ENCODE measurements around the gene FASTKD3.
"Not testable (repeated sequence)": the region's sequence is repeated elsewhere in the genome, so short reads cannot be mapped to it uniquely, and the experiment has no call there.

The FASTKD3 gene, protein sequence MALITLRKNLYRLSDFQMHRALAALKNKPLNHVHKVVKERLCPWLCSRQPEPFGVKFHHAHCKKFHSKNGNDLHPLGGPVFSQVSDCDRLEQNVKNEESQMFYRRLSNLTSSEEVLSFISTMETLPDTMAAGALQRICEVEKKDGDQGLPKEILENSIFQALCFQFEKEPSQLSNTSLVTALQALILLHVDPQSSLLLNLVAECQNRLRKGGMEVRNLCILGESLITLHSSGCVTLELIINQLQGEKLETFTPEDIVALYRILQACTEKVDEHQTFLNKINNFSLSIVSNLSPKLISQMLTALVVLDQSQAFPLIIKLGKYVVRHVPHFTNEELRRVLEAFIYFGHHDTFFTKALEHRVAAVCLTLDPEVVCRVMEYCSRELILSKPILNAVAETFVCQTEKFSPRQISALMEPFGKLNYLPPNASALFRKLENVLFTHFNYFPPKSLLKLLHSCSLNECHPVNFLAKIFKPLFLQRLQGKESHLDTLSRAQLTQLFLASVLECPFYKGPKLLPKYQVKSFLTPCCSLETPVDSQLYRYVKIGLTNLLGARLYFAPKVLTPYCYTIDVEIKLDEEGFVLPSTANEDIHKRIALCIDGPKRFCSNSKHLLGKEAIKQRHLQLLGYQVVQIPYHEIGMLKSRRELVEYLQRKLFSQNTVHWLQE

DNA sequence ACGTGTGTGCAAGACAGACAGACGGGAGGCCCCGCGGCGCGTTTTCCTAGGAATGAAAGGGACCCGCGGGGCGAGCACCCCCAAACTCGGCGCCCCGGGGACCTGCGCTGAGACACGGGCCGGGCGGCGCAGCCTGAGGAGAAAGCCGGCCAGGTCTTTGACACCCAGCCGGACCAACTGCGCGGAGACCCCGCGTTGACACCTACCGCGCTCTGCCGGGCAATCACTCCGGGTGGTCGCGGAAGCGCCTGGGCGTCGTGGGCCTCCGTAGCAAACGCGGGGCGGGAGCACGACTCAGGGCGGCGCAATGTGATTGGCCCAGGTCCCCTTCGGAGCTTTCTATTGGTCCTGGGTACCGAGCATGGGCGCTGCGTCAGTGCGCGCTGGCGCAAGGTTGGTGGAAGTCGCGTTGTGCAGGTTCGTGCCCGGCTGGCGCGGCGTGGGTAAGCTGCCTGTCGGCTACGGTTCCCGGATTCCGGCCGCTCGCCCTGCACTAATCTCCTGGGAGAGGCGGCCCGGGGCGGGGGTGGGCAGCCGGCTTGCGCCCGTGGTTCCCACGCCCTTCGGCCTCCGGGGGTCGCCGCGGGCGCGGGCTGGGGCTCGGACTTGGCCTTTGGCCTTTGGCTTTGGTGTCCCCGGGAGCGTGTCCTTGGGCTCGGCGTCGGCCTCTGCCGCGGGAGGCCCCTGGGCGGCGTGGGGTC lies at the start of gene FASTKD3, which contains the start of gene MTRR:
Gene FASTKD3 (minus strand): TSS at position 259 of the 701 bp plus-strand sequence. CDS start 948 bp downstream, outside the sequence.
Gene MTRR (plus strand): TSS at position 376 of the 701 bp plus-strand sequence. CDS start 1,647 bp downstream, outside the sequence.
- peak; percentile 81 to 83 for DNase-seq (ENCODE audit: low read depth in 2 of 2)

DNA sequence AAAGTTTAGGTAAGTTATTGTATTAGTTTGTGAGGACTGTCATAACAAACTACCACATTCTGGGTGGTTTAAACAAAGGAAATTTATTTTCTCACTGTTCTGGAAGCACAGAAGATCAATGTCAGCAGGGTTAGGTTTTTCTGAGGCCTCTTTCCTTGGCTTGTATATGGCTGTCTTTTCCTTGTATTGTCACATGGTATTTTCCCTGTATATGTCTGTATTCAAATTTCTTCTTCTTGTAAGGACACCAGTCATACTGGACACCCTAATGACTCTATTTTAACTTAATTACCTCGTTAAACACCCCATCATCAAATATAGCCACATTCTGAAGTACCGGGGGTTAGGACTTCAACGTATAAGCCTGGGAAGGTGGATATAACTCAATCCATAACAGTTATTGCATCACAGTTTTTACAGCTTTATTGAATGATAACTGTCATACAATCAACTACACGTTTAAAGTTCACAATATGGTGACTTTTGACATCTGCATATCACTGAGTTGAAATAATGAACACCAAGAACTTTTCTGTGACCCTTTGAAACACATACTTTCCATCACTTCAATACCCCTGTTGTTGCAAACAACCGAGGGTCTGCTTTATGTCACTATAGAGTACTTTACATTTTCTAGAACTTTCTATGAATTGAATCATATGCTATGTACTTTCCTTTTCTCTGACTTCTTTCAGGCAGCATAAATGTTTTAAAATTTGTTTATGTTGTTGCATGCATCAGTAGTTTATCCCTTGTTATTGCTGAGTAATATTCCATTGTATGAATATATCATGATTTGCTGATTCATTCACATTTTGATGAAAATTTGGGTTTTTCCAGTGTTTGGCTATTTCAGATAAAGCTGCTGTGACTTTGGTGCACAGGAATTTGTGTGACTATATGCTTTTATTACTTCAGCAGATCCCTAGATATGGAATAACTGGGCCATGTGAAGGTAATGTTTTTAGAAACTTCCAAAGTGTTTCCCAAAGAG lies 48.6 kb upstream of the FASTKD3 start:
- DNase-seq (ENCODE audit: low read depth in 2 of 2): no peak

DNA sequence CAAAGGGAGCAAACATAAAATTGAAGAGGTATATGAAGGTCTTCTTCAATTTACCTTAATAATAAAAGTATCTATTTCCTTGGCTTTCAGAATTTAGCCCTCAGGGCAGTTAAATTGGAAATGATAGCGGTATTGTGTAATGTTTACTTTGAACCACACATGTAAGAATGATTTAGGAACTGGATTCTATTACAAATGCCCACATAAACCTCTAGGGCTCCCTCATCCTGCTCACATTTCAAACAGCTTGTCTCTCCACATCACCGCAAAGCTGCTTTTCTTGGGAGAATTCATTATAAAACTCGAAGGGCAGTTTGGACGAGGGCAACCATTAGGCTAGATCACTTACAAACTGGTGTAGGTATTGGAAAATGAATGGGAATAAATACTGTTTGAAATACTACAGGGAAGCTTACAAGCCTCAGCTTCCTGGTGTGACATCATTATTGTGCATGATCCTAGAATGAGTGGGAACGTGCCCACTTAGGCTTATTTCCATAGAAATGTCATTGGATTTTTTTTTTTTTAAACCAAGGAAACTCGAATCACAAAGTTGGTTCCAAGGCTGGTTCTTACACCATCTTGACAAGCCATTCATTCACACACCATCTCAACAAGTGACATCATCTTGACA lies 47.5 kb upstream of the FASTKD3 start:
- DNase-seq (ENCODE audit: low read depth in 2 of 2): no peak

DNA sequence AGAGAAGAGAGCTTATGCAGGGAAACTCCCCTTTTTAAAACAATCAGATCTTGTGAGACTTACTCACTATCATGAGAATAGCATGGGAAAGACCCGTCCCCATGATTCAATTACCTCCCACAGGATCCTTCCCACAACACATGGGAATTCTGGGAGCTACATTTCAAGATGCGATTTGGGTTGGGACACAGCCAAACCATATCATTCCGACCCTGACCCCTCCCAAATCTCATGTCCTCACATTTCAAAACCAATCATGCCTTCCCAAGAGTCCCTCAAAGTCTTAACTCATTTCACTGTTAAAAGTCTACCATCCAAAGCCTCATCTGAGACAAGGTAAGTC lies 42.6 kb upstream of the FASTKD3 start:
- DNase-seq (ENCODE audit: low read depth in 2 of 2): not testable (repeated sequence)

DNA sequence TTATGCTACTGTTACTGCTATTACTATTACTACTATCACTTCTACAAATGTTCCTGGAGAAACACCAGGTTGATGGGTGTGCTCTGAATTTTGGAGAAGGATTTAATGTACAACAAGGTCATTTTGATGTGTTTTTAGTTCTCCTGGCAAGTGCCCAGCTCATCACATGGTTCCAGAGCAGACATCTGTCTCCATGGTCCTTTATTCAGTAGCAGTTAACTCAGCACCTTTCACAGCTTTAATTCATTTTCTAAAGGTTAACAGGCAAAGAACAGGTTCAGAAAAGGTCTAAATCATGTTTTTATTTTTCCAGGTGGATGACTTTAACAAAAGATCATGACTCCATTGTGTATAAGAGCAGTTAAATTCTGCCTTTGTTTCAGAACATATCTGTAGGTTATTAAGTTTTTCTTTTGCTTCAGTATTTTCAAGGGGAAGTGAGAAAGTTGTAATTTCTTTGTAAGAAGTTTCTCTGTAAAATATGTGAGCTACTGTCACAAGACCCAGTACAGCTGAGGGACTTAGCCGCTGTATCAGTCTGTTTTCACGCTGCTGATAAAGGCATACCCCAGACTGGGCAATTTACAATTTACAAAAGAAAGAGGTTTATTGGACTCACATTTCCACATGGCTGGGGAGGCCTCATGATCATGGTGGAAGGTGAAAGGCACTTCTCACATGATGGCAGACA lies 42.1 kb upstream of the FASTKD3 start:
- no peak for DNase-seq (ENCODE audit: low read depth in 2 of 2)

DNA sequence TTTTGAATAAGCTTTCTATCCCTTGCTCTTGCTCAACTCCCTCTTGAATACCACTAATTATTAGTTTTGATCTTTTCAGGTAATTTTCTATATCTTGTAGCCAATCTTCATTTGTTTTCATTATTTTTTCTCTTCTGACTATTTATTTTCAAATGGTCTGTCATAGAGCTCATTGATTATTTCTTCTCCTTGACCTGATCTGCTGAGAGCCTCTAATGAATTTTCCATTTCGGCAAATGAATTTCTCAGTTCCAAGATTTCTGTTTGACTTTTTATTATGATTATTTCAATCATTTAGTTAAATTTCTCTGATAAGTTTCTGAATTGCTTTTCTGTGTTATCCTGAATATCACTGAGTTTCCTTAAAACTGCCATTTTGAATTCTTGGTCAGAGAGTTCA lies 39.5 kb upstream of the FASTKD3 start:
- DNase-seq (ENCODE audit: low read depth in 2 of 2): no peak

DNA sequence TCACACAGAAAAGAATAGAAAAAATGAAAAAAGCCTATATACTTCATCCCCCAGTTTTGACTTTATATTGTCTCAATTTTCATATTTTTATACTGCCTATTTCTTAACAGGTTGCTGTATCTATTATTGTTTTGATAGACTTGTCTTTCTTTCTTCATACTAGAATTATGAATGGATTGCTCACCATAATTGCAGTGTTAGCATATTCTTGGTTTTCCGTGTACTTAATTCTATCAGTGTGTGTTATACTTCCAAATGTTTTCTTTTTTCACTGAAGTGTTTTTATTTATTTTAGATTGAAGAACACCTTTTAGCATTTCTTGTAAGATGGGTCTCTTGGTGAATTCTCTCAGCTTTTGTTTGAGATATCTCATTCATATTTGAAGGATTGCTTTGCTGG lies 38.8 kb upstream of the FASTKD3 start:
- no peak for DNase-seq (ENCODE audit: low read depth in 2 of 2)

DNA sequence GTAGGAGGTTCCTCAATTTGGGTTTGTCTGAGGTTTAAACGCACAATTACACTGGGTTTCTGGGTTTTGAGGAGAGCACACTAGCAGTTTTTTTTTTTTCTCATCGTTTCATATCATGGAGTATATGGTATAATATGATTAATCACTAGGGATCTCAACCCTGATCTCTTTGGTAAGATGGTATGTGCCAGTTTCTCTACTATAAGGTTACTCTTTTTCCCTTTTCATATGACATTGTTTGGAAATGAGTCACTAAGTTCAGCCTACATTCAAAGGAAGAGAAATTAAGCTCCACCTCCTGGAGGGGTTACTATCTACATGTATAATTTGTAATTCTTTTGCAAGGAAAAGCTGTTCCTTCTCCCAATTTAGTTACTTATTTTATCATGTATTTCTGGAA lies 35.3 kb upstream of the FASTKD3 start:
- no peak for DNase-seq (ENCODE audit: low read depth in 2 of 2)

DNA sequence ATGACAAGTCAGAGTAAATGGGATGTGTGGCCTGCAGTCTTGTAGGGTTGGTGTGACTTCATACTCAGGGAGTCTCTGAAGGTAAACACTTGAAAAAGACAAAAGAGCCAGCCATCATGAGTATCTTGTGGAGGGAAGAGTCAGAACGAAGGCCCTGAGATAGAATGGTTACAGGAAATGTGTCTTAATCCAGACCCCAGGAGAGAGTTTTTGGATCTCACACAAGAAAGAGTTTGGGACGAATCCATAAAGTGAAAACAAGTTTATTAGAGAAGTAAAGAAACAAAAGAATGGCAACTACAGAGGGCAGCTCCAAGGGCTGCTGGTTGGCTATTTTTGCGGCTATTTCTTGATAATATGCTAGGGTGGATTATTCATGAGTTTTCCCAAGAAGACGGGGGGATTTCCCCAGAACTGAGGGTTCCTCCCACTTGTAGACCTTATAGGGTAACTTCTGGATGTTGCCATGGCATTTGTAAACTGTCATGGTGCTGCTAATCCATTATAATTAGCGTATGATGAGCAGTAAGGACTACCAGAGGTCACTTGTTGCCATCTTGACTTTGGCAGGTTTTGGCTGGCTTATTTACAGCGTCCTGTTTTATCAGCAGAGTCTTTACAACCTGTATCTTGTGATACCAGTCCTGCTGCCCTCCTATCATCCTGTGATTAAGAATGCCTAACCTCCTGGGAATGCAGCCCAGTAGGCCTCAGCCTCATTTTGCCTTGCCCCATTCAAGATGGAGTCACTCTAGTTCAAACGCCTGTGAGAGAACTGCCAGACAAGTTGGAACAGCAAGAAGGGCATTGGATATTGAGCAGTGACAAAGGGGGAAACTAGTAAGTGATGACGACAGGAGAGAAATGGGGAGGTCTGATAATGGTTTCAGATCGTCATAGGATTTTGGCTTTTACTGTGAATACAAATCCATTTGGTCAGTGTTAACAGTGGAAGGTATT lies 34.1 kb upstream of the FASTKD3 start:
- DNase-seq (ENCODE audit: low read depth in 2 of 2): no peak

DNA sequence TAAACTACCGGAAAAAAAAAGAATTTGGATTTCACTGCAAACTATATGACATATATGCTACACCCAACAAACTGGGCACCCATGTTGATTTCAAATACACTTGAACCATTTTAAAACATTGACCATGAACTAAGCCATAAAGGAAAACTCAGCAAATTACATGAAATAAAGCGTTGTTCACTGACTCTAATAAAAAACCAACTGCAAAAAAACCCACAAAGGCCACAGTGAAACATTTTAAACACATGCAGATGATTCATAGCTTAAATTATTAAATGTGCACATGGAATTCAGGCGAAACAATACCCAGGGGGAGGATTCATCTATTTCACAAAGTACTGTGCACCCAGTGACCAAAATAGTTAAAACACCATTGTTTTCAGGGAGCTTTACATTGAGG lies 33.4 kb upstream of the FASTKD3 start:
- DNase-seq (ENCODE audit: low read depth in 2 of 2): no peak

DNA sequence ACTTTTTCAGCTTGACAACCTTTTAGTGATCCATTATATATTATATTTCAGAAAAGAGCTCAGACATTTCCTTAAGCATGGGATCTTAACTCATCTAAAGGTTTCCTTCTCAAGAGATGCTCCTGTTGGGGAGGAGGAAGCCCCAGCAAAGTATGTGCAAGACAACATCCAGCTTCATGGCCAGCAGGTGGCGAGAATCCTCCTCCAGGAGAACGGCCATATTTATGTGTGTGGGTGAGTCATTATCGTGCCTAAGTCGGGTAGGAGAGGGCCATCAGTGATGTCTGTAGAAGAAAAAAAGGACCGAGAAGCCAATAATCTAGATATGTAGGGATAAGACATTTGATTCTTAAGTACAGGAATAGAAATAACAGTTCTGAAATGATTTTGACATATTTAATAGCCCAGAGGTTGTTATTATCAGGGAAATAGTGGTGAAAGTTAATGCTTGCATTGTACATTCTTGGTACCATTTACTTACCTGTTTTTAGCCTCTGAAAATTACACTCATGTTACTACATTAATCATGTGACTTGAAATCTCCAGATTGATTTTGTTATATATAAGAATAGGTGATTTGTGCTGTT lies 28.3 kb upstream of the FASTKD3 start:
- DNase-seq (ENCODE audit: low read depth in 2 of 2): no peak

DNA sequence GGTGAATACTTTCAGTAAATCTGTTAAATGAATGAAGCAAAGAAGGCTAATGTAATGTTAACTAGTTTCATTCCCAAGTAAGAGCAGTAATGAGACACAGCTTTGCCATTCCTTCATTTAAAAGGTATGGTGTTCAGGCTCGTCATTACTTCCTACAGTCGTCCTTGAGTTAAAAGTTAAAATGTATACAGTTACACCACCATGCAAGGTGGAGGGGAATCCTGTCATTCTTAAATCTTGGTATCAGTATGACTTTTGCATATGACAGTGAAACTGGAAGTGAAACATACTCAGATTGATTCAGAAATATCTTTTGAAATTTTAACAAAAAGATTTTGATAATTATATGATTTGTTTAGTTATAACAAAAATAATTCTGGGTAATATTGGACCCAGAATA lies 26.0 kb upstream of the FASTKD3 start:
- no peak for DNase-seq (ENCODE audit: low read depth in 2 of 2)

DNA sequence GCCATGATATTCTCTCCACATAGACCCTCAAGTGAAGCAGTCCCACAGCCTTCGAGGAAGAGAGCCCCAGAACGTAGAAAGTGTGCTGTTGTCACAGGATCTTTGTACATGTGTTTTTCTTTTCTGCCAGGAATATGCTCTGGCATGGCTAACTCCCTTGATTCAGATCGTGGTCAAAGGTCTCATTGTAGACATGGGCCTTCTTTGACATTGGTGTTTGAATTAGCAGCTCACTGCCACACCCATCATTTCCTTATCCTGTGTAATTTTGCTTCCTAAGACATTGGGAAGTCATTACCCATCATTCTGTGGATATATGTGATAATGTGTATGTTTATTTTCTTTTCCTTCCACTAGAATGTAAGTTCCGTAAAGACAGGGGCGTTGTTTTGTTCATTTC lies 25.6 kb upstream of the FASTKD3 start:
- no peak for DNase-seq (ENCODE audit: low read depth in 2 of 2)

DNA sequence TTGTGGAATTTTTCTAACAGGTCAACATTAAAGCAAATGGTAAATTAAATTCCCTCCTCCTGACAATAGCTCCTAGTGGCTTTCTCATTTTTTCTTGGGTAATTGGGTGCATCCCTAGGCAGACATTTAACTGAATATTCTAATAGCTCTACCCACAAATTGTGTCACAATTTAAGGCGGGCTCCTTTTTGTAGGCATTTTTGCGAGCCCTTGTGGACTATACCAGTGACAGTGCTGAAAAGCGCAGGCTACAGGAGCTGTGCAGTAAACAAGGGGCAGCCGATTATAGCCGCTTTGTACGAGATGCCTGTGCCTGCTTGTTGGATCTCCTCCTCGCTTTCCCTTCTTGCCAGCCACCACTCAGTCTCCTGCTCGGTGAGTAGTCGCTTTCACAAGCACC lies 20.1 kb upstream of the FASTKD3 start:
- no peak for DNase-seq (ENCODE audit: low read depth in 2 of 2)

DNA sequence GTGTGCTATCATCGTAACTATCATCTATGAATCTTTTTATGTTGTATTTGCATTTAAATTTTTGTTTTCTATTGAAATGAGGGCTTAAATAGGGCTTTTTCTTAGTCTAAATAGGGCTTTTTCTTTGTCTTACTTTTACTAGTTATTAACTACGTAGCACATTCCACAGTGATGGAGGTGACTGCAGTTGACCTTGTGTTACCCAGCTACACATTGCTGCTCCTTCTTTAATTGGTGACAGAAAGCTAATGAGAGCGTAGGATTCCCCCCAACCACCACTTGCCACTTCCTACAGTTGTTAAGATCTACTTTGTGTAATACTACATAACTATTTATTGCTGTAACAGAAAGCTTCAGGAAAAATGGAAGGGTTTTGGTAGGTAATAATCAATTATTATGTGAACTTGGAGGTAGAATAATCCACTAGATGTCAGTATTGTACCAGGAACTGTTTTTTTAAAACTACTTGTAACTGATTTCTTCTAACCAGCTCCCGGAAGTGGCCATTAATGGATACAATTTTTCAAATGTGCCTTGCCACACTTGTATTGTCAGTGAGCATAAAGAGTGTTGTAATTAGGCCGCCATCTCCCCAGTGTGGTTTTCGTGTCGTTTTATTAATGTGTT lies 18.1 kb upstream of the FASTKD3 start:
- no peak for DNase-seq (ENCODE audit: low read depth in 2 of 2)

DNA sequence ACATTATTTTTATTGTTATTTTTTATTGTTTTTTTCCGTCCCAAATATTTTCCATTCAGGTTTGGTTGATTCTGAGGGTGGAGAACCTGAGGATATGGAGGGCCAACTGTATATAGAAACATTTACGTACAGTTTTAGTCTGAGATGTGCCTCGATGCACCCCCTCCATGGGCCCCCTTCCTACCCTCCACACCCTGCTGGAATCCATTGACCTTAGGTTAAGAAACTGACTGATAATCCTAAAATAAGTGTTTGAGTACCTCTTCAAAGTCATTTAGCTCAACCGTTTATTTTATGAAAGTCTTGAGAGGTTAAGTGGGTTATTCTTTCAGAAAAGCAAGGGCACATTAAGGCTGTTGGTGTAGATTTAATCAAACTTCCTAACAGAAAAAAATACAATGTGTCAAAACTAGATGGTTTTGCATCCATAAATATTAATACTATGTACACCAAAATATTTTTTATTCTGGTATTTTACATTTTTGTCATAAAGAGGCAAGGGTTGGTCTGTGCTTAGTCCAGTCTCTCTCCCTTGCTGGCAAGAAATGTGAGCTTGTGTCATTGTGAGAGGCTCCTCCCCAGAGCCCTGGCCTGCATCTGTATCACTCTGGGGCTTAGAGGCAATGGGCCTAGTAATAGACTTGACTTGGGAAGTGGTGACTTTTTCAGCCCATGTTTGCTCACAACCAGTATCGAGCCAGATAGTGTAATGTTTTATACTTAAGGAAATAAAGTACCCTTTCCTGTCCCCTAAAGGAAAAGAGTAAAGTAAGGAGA lies 15.8 kb upstream of the FASTKD3 start:
- DNase-seq (ENCODE audit: low read depth in 2 of 2): no peak

DNA sequence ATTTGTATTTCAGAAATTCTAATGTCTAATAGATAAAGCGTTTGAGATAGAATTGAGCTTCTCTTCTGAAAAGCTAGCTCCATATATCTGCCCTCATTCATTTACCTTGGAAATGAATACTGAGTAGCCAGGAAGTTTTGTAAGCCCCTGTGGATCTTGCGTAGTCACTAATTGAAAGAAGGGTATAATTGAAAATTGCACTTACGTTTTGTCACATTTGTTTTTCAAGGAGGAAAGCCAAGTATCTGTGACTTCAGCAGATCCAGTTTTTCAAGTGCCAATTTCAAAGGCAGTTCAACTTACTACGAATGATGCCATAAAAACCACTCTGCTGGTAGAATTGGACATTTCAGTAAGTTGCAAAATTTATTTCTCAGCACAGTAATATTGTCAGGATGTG lies 14.1 kb upstream of the FASTKD3 start:
- no peak for DNase-seq (ENCODE audit: low read depth in 2 of 2)

DNA sequence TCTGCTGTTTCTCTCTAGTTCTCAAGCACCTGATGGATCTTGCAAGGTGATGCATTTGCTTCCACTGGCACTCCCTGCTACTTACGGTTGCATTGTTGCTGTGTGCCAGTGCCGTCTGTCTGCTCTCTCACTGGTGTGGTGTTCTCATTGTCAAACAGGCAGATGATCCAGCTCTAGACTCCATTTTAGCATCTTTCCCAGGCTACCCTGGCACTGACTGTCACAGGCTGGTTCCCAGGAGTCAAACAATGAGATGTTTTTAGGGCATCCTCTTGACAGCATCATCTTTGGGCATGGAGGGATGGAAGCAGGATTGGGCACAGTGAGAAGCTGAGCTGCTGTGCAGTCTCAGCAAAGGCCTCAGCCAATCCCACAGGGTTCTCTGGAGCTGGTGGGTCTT lies 13.0 kb upstream of the FASTKD3 start:
- no peak for DNase-seq (ENCODE audit: low read depth in 2 of 2)
